ENCODE data around the gene HMGXB3.

HMGXB3 gene

DNA sequence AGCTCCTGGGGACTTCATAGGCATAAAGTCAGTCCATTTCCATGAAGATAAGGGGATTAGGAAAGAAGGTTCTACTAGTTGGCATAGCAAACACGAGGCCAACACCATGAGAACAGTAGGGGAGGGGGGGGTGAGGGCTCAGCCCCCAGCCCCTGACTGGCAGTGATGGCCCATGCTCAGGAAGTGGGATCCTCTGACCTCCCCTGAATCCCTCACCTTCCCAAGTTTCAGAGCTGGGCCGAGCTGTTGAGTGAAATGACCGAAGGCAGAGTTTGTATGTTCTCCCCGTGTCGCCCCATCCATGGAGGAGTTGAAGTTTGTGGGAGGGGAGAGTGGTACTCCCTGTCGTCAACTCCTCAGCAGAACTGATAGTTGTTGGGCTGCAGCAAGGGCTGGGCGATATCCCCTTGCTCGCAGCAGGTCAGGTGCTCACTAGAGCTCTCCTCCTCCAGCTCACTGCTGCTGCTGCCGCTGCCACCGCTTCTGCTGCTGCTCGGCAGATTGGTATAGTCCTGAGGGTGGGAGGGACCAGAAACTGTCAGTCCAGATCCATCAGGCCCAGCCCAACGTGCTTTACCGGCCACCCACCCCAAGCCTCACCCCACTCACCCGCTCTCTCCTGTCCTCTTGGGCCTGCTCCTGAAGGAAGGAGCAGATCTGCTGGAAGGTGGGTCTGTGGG is 53.3 kb downstream of the HMGXB3 start:
- H3K4me3 ChIP-seq (ENCODE audit: low read depth, low read length): no peak overlapping the region
- TF ChIP-seq, protein P1, sequence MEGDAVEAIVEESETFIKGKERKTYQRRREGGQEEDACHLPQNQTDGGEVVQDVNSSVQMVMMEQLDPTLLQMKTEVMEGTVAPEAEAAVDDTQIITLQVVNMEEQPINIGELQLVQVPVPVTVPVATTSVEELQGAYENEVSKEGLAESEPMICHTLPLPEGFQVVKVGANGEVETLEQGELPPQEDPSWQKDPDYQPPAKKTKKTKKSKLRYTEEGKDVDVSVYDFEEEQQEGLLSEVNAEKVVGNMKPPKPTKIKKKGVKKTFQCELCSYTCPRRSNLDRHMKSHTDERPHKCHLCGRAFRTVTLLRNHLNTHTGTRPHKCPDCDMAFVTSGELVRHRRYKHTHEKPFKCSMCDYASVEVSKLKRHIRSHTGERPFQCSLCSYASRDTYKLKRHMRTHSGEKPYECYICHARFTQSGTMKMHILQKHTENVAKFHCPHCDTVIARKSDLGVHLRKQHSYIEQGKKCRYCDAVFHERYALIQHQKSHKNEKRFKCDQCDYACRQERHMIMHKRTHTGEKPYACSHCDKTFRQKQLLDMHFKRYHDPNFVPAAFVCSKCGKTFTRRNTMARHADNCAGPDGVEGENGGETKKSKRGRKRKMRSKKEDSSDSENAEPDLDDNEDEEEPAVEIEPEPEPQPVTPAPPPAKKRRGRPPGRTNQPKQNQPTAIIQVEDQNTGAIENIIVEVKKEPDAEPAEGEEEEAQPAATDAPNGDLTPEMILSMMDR (IDR thresholded peaks at IDR 0.05; ENCODE audit: low read depth, low read length): no peak
- TF ChIP-seq MYC (IDR thresholded peaks at IDR 0.05; ENCODE audit: low read depth, low read length) (no peak), POLR2A (IDR thresholded peaks at IDR 0.05; ENCODE audit: extremely low read depth, insufficient read length) (no peak)
- TF ChIP-seq, protein P2, sequence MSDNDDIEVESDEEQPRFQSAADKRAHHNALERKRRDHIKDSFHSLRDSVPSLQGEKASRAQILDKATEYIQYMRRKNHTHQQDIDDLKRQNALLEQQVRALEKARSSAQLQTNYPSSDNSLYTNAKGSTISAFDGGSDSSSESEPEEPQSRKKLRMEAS (IDR thresholded peaks at IDR 0.05; ENCODE audit: low read depth, low read length): no peak
- DNase-seq (ENCODE audit: low read depth): no peak

- DNase-seq (ENCODE audit: low read depth): no peak
- H3K4me3 ChIP-seq (ENCODE audit: low read depth, low read length): no peak overlapping the region
- TF ChIP-seq POLR2A (IDR thresholded peaks at IDR 0.05; ENCODE audit: extremely low read depth, insufficient read length): no peak
- TF ChIP-seq, protein P2 (IDR thresholded peaks at IDR 0.05; ENCODE audit: low read depth, low read length): no peak
- TF ChIP-seq MYC (IDR thresholded peaks at IDR 0.05; ENCODE audit: low read depth, low read length): no peak
- TF ChIP-seq, protein P1 (IDR thresholded peaks at IDR 0.05; ENCODE audit: low read depth, low read length): no peak
Measured at GRCh38 chr5:150054569-150054968, 54.0 kb downstream of the HMGXB3 start.

- no peak overlapping the region for H3K4me3 ChIP-seq (ENCODE audit: low read depth, low read length)
- no peak for DNase-seq (ENCODE audit: low read depth)
- no peak for TF ChIP-seq POLR2A (IDR thresholded peaks at IDR 0.05; ENCODE audit: extremely low read depth, insufficient read length)
- no peak for TF ChIP-seq MYC (IDR thresholded peaks at IDR 0.05; ENCODE audit: low read depth, low read length)
- TF ChIP-seq, protein P1 (IDR thresholded peaks at IDR 0.05; ENCODE audit: low read depth, low read length): no peak
- TF ChIP-seq, protein P2 (IDR thresholded peaks at IDR 0.05; ENCODE audit: low read depth, low read length): no peak
Measured at GRCh38 chr5:150055326-150056074, 55.0 kb downstream of the HMGXB3 start.

DNA sequence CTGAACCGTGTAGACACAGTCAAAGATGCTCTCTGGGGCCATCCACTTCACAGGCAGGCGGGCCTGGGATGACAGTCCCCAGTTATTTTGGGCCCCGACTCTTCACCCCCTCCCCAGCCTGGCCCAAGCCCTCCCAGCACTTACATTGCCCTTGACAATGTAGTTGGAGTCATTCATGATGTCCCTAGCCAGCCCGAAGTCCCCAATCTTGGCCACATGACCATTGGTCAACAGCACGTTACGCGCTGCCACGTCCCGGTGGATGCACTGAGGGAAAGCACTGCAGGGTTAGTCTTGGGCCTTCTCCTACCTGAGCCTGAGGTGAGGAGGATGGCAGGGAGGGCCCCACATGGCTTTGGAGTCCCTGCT is 55.5 kb downstream of the HMGXB3 start:
- TF ChIP-seq, protein P2 (IDR thresholded peaks at IDR 0.05; ENCODE audit: low read depth, low read length): no peak
- TF ChIP-seq, protein P1 (IDR thresholded peaks at IDR 0.05; ENCODE audit: low read depth, low read length): no peak
- TF ChIP-seq MYC (IDR thresholded peaks at IDR 0.05; ENCODE audit: low read depth, low read length) (no peak), POLR2A (IDR thresholded peaks at IDR 0.05; ENCODE audit: extremely low read depth, insufficient read length) (no peak)
- no peak overlapping the region for H3K4me3 ChIP-seq (ENCODE audit: low read depth, low read length)
- DNase-seq (ENCODE audit: low read depth): no peak

GRCh38 chr5:150057052-150057451 is 56.5 kb downstream of the HMGXB3 start:
- no peak overlapping the region for H3K4me3 ChIP-seq (ENCODE audit: low read depth, low read length)
- TF ChIP-seq, protein P1 (IDR thresholded peaks at IDR 0.05; ENCODE audit: low read depth, low read length): no peak
- no peak for TF ChIP-seq POLR2A (IDR thresholded peaks at IDR 0.05; ENCODE audit: extremely low read depth, insufficient read length)
- TF ChIP-seq MYC (IDR thresholded peaks at IDR 0.05; ENCODE audit: low read depth, low read length): no peak
- TF ChIP-seq, protein P2 (IDR thresholded peaks at IDR 0.05; ENCODE audit: low read depth, low read length): no peak
- no peak for DNase-seq (ENCODE audit: low read depth)
